NCI-H774 (cell line): ENCODE results near the gene GTPBP1.

Source experiments
- DNase-seq: peaks from one replicate; lab custom pipeline; 2025; lab: John Stamatoyannopoulos, UW

GTPBP1 gene

DNA sequence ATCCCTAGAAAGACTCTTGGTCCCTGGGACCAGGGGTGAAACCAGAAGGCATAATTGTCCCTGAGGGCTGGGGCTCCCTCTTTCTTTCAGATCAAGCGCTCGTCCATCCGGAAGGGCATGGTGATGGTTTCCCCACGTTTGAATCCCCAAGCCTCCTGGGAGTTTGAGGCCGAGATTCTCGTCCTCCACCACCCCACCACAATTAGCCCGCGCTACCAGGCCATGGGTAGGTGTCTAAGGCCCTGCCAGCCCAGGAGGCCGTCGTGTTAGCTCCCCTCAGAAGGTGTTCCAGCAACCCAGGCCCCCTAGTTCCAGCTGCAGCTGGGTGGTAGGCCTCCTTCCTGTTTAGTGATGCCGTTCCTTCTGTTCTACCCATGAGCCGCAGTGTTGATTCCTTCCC is 21.4 kb downstream of the GTPBP1 start:
- no peak for DNase-seq

DNA sequence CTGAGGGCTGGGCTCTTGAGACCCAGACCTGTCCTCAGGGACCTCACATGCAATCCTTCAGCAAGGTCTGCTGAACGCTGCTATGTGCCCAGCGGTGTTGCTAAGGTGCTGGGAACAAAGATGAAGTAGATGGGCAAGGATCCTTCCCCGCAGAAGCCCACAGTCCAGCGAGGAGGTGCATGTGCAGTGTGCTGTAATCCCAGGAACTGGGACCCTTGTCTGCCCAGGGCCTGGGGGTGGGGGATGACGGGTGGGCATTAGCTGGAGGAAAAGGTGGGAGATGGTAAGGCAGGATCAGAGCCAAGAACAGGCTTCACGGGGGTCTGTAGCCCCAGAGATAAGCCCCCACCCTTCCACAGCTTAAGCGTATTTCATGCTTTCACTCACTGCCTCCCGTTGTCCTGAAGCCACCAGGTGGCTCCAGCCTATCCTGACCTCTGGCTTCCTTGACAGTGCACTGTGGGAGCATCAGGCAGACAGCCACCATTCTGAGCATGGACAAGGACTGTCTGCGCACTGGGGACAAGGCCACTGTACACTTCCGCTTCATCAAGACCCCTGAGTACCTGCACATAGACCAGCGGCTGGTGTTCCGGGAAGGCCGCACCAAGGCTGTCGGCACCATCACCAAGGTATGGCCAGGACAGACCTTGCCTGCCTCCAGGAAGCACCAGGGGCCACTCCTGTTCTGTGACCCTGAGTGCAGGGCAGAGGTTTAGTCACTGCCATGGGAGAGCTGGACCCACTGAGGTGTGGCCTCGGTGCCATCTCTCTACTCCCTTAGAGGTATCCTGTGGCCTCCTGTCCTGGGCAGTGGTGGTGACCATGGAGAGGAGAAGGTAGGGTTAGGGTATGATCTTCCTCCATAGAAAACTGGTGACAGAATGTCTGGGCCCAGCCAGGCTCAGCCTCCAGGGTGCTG is 22.0 kb downstream of the GTPBP1 start:
- DNase-seq = no peak

DNA sequence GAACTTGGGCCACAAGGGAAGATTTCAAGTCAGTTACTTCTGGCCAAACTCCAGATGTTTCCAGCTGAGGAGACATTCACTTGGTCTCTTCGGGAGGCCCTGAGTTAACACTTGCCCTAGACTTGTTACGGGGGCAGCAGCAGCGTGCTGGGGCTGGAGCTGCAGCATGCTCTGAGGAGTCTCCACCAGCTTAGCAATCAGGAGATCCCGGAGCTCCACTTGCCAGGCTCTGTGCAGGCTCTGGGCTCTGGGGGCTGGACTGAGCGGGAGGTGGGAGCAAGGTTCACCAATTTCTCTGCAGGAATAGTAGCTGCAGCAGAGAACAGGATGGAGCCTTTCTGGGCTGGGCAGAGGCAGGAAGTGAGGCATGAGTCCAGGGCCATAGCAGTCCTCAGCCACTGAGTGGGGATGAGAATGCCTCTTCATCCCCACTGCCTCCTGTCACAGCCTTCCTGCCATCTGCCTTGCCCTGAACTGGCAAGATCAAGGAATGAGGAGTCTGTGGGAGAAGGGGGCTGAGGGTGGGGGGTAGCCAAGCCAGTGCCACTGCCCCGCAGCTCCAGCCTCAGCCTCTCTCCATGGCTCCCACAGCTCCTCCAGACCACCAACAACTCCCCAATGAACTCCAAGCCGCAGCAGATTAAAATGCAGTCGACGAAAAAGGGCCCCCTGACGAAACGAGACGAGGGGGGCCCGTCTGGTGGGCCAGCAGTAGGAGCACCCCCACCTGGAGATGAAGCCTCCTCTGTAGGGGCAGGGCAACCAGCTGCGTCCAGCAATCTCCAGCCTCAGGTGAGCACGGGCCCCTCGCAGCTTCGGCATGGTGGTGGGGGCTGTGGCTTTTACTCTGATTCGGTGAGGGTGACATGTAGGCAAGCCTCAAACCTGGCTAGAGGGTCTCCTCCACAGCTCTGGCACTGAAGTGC is 23.4 kb downstream of the GTPBP1 start:
- DNase-seq = no peak

DNA sequence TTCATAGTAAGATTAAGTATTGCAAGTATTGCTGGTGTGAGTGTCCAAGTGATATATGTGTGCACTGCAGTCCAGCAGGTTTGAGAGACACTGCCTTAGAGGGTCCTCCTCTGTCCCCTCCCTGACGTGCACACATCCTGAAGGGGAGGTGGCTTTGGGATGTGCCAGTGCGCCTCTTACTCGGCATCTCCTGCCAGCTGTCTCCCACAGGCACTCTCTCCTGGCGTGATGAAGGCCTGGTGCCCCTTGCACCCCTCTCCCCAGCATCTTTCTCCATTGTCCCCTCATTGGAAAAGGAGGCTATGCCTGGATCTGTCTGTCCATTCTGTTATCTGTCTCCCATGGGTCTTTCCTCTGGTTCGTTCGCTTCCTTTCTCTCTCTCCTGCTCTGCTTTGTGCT is 24.2 kb downstream of the GTPBP1 start:
- DNase-seq = no peak

DNA sequence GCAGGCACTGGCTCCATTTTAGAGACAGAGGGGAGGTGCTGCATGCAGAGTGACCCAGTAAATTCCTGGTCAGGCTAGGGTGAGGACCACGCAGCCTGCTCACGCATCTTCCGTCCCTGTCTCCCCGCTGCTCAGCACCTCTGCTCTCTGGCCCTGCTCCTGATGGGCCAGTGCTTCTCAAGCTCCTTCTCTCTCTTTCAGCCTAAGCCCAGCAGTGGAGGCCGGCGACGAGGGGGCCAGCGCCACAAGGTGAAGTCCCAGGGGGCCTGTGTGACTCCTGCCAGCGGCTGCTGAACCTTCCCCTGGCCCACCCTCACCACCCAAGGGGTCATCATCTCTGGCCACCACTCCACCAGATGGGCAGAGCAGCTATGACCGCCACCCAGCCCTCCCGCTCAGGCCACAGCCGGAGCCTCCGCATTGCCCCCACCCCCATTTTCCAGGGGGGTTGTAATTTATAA is 24.7 kb downstream of the GTPBP1 start:
- DNase-seq = no peak

DNA sequence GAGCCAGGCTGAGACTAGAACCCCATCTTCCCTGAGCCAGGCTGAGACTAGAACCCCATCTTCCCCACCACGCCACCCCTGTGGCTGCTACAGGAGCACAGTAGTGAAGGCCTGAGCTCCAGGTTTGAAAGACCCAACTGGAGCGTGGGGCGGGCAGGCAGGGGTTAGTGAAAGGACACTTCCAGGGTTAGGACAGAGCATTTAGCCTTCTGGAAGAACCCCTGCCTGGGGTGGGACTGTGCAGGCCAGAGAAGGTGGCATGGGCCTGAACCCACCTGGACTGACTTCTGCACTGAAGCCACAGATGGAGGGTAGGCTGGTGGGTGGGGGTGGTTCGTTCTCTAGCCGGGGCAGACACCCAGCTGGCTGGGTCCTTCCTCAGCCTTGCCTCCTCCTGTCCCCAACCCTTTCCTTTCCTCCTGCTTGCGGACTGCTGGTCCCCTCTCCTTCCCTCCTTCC is 26.0 kb downstream of the GTPBP1 start:
- no peak for DNase-seq

DNA sequence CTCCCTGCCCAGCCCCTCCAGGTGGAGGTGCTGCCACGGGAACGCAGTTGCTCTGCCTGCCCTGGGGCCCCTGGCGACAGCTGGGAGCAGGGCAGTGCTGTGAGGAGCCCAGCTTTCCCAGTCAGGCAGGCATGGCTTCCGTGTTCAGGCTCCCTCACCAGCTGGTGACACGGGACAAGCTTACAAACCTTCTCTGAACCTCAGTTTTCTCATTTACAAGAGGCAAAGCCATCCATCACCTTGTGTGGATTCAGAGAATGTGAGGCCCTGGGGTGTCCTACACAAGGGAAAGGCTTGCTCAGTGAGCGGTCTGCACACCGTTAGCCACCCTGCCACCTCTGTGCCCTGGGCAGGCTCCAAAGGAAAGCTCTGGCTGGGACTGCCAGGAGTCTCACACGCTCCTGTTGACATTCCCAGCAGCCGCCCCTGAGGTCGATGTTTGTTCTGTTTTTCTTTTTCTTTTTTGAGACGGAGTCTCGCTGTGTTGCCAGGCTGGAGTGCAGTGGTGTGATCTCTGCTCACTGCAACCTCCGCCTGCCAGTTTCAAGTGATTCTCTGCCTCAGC is 26.6 kb downstream of the GTPBP1 start:
- no peak for DNase-seq

DNA sequence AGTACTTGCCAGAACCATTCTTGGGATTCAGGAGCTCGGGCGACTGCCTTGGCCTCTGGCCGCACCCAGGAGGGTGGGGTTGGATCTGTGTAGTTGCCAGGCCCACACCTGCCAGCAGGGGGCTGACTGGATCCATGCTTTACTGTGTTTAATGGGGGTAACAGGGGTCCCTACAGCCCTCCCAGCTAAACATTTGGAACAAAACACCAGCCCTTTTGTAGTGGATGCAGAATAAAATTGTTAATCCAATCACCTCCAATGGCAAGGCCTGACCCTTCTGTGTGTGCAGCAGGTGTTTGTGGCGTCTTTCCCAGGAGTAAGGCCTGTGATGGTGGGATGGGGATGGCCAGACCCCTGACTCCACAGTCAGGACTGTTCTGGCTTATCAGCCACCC is 27.6 kb downstream of the GTPBP1 start:
- DNase-seq = no peak

DNA sequence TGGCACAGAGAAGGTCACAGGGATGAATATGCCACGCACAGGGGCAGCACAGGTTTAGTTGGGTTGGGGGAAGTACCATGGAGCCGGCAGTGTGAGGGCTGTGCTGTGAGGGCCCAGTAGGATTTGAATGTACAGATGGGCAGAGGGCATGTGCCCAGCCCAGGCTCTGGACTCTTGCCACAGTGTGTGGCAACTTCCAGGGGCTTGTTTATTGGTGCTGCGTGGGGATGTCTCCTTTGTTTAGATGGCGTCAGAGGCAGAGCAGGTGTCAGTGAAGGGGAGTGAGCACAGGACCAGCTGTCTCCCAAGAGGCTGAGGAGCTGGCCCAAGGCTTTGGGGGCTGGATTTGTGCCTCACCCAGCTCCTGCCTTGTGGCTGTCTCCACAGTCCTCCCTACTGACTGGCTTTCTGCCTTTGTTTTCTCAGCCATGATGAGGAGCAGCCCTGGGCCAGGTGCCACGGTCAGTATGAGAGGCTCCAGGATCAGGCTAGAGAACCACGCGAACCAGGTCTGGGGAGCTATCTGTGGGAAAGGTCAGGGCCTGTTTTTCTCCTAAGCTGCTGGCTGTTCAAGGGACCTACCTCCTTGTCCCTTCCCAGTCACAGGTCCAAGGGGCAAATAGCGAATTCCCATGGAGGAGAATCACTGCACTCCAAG is 28.1 kb downstream of the GTPBP1 start:
- no peak for DNase-seq

DNA sequence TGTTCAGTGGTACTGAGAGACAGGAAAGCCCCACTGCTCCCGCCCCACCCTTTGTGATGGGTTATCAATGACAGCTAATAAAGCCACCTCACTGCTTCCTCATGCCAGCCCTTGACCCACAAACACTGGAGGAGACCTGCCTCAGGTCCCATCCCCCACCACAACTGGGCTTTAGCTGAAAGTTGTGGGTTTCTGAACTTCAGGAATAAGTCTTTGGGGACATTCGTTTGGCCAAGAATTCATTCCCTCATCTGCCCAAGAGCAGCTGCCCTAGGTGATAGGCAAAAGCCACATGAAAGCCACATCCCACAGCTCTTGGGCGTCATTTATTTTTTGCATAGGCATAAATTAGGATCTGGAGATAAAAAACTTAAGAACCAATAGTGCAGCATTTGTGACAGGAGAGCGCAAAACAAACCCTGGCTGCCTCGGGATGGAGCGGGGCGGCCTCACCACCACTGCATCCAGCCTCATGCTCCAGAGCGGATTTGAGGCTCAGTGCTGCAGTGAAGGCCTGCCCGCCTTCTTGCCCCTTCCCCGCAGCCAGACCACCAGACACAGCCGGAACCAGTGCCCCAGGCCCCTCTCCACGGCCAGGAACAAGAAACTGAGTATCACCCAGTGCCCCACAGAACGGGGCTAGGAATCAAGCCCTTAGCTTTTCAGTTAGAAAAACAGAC is 28.8 kb downstream of the GTPBP1 start:
- no peak for DNase-seq

DNA sequence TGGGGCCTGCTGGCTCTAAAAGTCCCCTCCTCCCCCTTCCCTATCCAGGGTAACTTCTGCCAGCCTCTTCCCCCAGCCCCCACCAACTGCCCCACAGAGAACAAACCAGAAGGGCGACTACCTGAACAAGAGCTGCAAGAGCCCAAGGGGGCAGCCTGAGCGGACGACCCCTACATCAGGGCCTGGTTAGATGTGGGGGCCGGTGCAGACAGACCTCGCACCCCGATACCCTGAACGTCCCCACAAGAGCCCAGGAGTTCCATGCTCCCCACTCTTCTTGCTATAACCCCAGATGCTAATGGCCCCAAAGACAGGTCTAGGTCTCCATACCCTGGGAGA is 29.4 kb downstream of the GTPBP1 start:
- DNase-seq = no peak

DNA sequence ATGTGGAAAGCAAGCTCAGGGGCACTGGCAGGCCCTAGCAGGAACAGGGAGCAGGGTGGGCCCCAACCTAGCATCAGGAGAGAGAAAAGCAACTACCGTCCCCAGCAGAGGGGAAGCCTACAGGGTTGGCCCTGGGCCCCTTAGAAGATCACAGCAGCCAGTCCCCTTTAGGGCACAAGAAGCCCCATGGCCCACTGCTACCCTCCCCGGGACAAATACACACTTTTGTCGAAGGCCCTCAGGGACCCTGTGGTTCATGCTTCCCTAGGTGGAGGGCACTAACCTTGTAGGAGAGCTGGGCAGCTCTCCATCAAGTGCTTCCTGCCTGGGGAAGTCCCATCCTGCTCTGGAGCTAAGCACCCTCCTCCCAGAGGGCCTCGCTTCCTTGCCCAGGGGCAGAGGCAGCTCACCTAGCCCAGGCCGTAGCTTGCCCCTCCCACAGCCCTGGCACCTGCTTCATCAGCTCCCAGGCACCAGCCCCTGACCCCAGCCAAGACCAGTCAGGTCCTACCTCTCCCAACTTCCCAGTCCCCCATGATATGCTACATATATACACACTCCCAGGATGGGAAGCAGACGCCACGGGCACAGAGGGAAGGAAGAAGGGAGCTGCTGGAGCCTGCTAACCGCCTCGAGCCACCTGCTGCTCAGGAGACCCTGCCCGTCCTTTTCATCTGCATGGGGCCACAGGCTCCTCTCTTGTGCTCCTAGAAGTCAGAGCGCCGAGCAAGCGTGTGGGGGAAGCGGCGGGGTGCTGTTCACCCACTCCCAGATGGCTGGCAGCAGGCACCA is 29.9 kb downstream of the GTPBP1 start:
- no peak for DNase-seq

DNA sequence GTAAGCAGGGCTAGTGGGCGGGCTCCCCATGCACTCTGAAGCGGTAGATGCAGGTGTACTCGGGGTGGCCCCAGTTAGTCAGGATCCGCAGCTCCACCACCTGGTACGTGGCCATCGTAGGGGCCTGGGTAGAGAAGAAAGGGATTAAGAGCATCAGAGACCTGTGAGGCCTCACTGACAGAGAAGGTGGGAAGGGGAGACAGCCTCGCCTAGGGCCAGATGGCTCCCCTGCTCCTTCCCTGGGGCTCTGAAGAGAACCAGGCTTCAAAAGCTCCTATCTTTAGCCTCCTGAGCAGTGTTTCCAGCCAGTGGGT is 30.5 kb downstream of the GTPBP1 start:
- DNase-seq = no peak

DNA sequence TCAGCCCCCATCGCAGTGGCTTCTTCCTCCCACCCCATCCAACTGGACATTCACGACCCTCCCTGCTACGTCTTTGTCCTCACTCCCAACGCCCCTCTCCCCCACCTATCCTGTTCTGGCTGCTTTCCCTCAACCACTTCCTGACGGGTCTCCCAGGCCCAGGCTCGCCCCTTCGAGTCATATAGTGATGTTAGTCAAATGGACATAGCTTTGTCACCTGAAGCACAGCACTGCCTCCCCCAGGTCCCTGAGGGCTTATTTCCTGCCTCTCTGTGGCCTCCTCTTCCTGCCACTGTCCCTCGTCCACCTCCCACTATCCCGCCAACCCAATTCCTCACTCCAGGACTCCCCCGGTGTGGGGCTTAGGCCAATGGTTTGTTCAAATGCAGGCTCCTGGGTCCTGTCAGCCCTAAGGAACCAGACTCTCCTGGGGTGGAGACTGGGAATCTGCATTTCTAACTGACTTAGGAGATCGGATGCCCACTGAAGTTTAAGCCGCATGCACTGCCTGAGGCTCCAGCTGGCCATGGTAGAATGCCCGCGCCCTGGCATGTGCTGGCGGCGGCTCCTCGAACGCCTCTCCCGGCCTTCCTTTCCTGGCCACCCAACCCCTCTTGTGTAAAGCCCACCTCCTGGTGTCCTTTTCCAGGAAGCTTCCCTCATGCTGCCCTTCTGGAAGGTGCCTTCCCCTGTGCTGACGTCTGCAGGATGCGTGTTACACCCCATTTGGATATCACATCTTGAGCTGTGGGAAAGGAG is 31.7 kb downstream of the GTPBP1 start:
- DNase-seq = no peak

DNA sequence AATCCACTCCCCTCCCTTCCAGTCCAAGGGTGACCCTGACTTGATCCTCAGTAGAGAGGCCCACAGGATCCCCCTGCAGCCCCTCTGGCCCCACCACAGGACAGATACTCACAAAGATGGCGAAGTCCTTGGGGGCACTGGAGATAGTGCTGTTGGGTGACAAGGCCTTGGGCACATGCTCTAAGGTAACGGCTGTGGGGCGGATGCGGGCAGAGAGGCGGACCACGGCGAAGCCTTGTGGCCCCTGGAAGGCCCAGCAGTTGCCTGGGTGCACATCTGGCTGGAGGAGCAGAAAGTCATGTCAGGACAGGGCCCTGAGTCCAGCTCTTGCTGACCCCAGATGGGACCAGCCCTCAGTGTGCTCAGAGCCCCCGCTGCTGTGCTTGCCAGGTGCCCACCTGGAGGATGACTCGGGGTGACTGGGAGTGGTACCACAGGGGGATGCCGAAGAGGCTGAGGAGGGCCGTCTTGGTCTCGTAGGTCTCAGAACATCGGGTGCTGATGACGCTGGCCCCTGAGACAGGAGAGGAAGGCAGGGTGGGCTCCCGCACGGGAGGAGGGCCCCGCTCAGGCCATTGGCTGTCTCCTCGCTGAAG is 32.8 kb downstream of the GTPBP1 start:
- DNase-seq = no peak

DNA sequence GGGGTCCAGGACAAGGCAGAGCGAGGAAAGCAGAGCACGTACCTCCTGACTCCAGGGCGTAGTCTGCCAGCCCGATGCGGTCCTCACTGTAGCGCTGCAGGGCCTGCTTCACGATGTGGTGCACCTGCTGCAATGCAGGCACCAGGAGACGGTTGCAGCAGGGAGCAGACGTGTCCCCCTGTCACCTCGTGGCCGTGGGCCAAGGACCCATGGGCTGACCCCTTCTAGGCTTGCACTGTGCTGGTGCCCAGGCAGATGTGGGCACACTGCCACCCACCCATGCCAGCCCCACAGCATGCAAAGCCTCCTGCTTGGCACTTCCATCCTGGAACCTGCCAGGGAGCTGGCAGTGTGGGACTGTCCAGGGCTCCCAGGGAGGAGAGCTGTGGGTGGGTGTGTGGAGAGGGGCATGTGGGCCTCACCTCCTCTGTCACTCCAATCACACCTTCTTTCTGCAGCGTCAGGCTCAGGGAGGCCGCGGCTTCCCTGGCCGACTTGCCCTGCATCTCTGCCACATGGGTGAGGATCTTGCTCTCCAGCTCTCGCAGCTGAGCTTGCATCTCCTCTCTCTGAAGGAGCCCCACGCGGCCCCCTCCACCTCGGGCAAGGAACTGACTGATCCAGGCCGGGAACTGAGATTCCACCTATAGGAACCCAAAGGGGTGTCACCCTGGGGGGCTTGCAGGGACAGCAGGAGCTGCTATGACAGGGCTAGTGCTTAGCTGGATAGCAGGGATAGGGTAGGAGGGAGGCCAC is 33.7 kb downstream of the GTPBP1 start:
- no peak for DNase-seq

DNA sequence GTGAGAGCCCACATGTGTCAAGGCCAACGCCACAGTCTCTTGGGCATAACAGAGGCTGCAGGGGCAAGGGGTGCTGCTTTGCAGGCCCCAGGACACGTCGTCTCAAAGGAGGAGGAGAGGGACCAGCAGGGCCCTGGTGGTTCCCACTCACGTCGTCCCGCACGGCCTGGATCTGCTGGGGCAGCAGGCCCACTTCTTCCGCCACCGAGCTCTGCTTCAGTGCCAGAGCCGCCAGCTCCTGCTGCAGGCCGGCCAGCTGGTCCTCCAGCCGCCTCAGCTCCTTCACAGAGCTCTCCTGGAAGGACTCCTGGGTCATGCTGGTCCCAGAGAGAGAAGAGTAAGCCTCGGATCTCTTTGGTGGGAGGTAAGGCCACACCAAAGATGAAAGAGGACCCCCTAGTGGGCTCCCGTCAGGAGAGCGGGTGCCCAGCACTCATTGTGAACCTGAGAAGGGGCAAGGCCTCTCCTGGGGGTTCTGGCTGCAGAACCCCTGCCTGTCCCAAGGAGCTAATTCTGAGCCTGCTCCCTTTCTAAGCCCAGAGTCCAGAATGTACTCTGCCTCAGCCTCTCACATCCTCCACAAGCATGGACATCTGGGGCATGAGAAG is 34.5 kb downstream of the GTPBP1 start:
- no peak for DNase-seq

DNA sequence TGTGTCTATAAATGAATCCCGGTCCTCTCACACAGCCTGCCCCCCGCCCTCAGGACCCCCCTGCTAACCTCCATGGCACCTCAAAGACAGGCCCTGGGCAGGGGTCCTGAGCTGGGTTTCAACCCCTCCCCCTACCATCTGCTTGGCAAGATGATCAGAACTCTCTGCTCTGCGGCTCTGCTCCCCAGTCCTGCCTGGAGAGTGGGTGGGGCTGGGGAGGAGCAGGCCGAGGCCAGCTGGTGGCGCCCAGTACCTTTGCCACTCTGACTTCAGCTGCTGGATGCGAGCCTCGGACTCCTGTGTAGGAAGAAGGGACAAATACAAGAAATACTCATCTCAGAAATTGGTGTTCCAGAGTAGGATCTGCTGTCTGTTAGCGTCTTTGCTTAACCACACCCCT is 35.0 kb downstream of the GTPBP1 start:
- no peak for DNase-seq
